DOHH2 (cell line): ENCODE data around the gene SLC34A3.

Source experiments
- EZH2phosphoT487 ChIP-seq: fragments of 200-600 bp; sonication (generic); IDR thresholded peaks from 2 replicates; pipeline ENCODE4 v1.6.1; 2017; ENCODE audit warnings: borderline replicate concordance, mild to moderate bottlenecking, antibody characterized with exemption, low read length, moderate library complexity, mixed read lengths
- TF ChIP-seq, protein P1 (sequence below): fragments of 200-600 bp; sonication (generic); IDR thresholded peaks from one replicate; pipeline ENCODE4 v1.5.1; 2014; ENCODE audit warnings: antibody characterized with exemption, mild to moderate bottlenecking, low read depth, low read length; ENCODE audit not compliant: poor library complexity, severe bottlenecking

DNA sequence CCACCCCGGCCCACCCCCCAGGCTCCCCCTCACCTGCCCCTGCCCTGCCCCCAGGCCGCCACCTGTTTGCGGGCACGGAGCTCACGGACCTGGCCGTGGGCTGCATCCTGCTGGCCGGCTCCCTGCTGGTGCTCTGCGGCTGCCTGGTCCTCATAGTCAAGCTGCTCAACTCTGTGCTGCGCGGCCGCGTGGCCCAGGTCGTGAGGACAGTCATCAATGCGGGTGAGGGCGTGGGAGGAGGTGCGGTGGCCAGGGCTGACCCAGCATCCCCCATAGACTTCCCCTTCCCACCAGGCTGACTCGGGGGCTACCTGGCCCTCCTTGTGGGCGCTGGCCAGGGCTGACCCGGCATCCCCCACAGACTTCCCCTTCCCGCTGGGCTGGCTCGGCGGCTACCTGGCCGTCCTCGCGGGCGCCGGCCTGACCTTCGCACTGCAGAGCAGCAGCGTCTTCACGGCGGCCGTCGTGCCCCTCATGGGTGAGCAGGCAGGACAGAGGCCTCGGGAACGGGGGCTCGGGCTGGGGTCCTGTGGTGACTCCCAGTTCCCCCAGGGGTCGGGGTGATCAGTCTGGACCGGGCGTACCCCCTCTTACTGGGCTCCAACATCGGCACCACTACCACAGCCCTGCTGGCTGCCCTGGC lies 3.5 kb downstream of the SLC34A3 start:
- TF ChIP-seq, protein P1, sequence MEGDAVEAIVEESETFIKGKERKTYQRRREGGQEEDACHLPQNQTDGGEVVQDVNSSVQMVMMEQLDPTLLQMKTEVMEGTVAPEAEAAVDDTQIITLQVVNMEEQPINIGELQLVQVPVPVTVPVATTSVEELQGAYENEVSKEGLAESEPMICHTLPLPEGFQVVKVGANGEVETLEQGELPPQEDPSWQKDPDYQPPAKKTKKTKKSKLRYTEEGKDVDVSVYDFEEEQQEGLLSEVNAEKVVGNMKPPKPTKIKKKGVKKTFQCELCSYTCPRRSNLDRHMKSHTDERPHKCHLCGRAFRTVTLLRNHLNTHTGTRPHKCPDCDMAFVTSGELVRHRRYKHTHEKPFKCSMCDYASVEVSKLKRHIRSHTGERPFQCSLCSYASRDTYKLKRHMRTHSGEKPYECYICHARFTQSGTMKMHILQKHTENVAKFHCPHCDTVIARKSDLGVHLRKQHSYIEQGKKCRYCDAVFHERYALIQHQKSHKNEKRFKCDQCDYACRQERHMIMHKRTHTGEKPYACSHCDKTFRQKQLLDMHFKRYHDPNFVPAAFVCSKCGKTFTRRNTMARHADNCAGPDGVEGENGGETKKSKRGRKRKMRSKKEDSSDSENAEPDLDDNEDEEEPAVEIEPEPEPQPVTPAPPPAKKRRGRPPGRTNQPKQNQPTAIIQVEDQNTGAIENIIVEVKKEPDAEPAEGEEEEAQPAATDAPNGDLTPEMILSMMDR = no peak
- TF ChIP-seq EZH2phosphoT487 = no peak
